Astrocyte of the spinal cord (primary cell): ENCODE data around the gene RGS13.

Experiments
- DNase-seq: peaks from one replicate; pipeline ENCODE4 v3.0.0; 2011; ENCODE audit warnings: low read depth, low spot score
- H3K4me3 ChIP-seq: 2 replicates; pipeline ENCODE4 v1.5.1; 2011; ENCODE audit warnings: low read depth, mild to moderate bottlenecking, low read length, moderate library complexity
- in situ Hi-C: cut with HindIII; loops from 2 replicates; pipeline ENCODE4 v1.10.0; 2017; ENCODE audit warnings: low sequenced_read_pairs
- TF ChIP-seq, protein P1 (sequence below): IDR thresholded peaks from 2 replicates; pipeline ENCODE4 v1.5.1; 2012; ENCODE audit warnings: low read depth, mild to moderate bottlenecking, low read length, inconsistent platforms

The RGS13 gene

GRCh38 chr1:192620071-192620635 is 15.8 kb upstream of the RGS13 start:
- TF ChIP-seq, protein P1, sequence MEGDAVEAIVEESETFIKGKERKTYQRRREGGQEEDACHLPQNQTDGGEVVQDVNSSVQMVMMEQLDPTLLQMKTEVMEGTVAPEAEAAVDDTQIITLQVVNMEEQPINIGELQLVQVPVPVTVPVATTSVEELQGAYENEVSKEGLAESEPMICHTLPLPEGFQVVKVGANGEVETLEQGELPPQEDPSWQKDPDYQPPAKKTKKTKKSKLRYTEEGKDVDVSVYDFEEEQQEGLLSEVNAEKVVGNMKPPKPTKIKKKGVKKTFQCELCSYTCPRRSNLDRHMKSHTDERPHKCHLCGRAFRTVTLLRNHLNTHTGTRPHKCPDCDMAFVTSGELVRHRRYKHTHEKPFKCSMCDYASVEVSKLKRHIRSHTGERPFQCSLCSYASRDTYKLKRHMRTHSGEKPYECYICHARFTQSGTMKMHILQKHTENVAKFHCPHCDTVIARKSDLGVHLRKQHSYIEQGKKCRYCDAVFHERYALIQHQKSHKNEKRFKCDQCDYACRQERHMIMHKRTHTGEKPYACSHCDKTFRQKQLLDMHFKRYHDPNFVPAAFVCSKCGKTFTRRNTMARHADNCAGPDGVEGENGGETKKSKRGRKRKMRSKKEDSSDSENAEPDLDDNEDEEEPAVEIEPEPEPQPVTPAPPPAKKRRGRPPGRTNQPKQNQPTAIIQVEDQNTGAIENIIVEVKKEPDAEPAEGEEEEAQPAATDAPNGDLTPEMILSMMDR = no peak
- DNase-seq = no peak
- no peak overlapping the region for H3K4me3 ChIP-seq
- in situ Hi-C loops = no loop called here

DNA sequence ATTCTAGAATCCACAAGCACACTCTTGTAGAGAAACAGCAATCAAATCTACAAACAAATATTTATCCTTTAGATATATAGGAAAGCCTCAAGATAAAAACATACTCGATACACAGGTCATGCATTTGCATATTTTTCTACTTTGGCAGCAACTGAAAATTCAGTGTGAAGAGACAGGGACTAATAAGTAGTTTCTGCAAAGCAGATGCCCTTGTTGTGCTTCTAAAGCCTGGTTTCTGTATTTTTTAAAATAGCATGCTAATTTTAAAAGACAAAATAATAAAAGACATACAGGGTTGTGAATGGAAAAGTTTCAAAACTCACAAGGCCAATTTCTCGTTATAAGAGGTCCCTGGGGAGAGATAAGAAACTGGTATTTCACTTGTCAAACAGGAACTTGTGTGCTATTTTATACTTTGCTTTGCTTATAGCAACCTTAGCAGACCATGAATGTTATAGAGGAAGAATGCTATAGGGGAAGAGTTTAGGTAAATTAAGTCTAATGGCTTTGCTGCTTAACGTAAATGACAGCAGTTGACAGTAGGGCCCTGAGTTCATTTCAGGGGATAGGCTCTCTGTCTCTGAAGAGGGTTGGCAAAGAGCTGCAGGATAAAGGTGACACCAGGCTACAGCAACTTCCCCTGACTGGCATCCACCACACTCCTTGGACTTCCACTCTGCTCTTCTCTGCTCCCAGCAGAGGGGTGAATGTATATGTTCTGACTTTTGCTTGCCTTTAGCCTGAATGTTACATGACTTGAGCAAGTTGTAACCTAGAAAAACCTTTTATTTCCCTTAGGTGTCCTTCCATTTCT is 9.4 kb upstream of the RGS13 start:
- no peak overlapping the region for H3K4me3 ChIP-seq

GRCh38 chr1:192627901-192628300 is 8.0 kb upstream of the RGS13 start:
- H3K4me3 ChIP-seq = no peak overlapping the region
- in situ Hi-C loops = no loop called here
- TF ChIP-seq, protein P1 = no peak
- no peak for DNase-seq

More for the DNA sequence above, 9.4 kb upstream of the RGS13 start:
- in situ Hi-C loops = no loop called here
- DNase-seq = no peak
- TF ChIP-seq, protein P1 = no peak

DNA sequence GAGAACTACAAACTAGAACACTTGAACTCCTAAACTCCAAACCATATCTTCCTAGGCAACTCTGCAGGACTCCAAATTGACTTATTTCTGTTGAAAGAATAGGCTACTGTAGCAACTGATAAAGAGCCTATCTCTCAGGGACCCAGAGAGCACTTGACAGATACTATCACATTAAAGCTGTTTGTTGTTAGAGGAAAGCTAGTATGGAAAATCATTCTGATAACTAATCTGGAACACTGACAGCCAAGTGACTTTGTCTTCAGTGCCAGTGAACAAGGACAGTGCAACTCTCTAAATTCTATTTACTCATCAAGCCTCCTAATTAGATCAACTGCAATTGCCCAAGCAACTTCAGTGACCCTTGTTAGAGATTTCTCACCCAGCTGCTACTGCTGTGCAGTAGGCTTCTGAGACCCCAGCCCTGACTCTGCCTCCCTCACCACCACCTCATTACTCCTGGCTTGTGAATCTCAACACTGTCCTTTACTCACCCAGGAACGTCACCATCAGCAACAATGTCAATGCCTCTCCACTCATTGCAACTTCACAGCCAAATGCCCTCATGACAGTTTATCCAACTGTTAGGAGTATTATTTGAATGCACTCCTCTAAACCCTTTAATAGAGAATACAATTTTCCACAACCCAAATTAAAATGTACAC is 7.4 kb upstream of the RGS13 start:
- in situ Hi-C loops = no loop called here

DNA sequence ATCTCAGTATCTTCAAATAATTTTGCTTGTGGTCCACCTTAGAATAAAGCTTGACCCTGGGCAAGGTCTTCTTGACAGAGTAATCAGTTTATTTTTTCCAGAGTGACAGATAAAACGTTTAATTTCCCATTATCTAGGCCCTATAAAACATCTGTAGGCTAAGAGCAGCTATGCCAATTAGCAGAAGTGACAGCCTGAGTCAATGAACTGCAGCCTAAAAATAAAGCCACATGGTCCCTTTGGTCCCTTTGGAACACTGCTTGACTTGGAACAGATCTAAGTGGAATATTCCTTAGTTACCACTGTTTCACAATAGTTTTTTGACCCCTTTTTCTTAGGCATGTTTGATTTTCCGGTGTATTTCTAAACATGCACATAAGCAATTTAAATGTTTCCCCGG is 6.3 kb upstream of the RGS13 start:
- no peak overlapping the region for H3K4me3 ChIP-seq
- no peak for DNase-seq
- in situ Hi-C loops = no loop called here
- TF ChIP-seq, protein P1 = no peak

More for the DNA sequence above, 7.4 kb upstream of the RGS13 start:
- no peak overlapping the region for H3K4me3 ChIP-seq
- no peak for DNase-seq
- TF ChIP-seq, protein P1 = no peak

DNA sequence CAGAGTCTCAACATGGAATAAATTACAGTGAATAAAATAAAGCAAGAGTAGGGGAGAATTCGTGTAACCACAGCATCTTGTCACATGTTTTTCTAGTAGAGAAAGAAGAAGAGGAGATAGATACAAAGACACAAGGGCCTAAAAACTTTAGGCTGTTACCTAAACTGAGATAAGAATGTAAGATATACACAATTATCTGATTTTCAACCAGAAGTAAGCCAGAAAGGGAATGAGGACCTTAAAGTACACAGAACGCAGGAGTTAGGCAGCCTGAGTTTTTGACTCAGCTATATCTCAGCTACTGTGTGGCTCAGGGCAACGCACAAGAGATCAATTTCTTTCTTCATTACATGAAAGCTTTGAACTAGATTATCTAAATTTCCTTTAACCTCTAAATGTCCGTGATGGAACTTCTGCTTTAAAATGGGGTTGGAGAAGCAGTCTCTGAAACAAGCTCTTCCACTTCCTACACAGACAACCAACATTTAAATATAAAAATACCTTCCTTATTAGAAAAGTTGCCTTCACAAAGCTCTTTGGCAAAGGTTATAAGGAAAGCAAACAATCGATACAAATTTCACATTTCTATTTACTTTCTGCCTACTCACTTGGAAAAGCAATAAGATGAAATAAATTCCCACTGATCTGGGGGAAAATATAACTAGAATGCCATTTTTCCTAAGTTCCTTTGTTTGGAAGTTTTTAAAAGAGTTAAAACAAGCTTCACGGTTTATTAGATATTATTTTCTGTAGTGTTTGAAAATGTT is 5.2 kb upstream of the RGS13 start:
- TF ChIP-seq, protein P1 = no peak
- in situ Hi-C loops = no loop called here
- H3K4me3 ChIP-seq = no peak overlapping the region
- no peak for DNase-seq
